SJCRH30 (cell line): ENCODE results near the gene KRTAP1-4. TPM values are rescaled to one million over a fixed set of nuclear protein-coding genes. Genes with fewer than 3 reads are reported as not detected.
A peak's percentile ranks its signal among the peaks of the same experiment; 100 is the strongest.
"Not testable (repeated sequence)": the region's sequence is repeated elsewhere in the genome, so short reads cannot be mapped to it uniquely, and the experiment has no call there.

Experiments
- DNase-seq, 2 experiments: peaks; one replicate each; pipeline ENCODE4 v3.0.0-alpha.2; 2015 to 2020
- H3K27ac ChIP-seq: fragments of 250-450 bp; sonication (Bioruptor Pico); 2 replicates; pipeline ENCODE4 v1.5.1; 2020; ENCODE audit warnings: mild to moderate bottlenecking, moderate library complexity
- H3K27me3 ChIP-seq: fragments of 250-450 bp; sonication (Bioruptor Pico); 2 replicates; pipeline ENCODE4 v1.5.1; 2020; ENCODE audit warnings: mild to moderate bottlenecking, moderate library complexity
- H3K36me3 ChIP-seq: fragments of 250-450 bp; sonication (Bioruptor Pico); 2 replicates; pipeline ENCODE4 v1.5.1; 2020; ENCODE audit warnings: mild to moderate bottlenecking, moderate library complexity
- H3K4me1 ChIP-seq: fragments of 250-450 bp; sonication (Bioruptor Pico); 2 replicates; pipeline ENCODE4 v1.5.1; 2020; ENCODE audit warnings: mild to moderate bottlenecking, moderate library complexity
- H3K4me3 ChIP-seq: fragments of 250-450 bp; sonication (Bioruptor Pico); 2 replicates; pipeline ENCODE4 v1.5.1; 2020; ENCODE audit warnings: mild to moderate bottlenecking, moderate library complexity
- H3K9me3 ChIP-seq: fragments of 250-450 bp; sonication (Bioruptor Pico); replicated peaks from 2 replicates; pipeline ENCODE4 v1.5.1; 2020; ENCODE audit warnings: mild to moderate bottlenecking, moderate library complexity
- total RNA-seq: library from RNA; depleted of rRNA; stranded (reverse); fragments of >200 nt; shearing (Covaris generic); gene quantifications from 2 replicates; pipeline ENCODE4 v1.2.3, GENCODE V29; 2014

Gene KRTAP1-4
- total RNA-seq, 1 experiment from 2014 or later = not detected

GRCh38 chr17:41002814-41003213 lies 27.2 kb downstream of the KRTAP1-4 start:
- Histone ChIP-seq H3K27me3 (no peaks in the 10 kb centered on the region), H3K27ac (no peak overlapping the region), H3K4me3 (no peak overlapping the region), H3K36me3 (no peaks in the 10 kb centered on the region), H3K4me1 (no peaks in the 10 kb centered on the region), H3K9me3 (no peaks in the 10 kb centered on the region)
- DNase-seq = no peak

- DNase-seq = no peak
- H3K27ac ChIP-seq = no peak overlapping the region
- no peaks in the 10 kb centered on the region for H3K36me3 ChIP-seq
- H3K27me3 ChIP-seq = no peaks in the 10 kb centered on the region
- H3K9me3 ChIP-seq = no peaks in the 10 kb centered on the region
- H3K4me1 ChIP-seq = no peaks in the 10 kb centered on the region
- no peak overlapping the region for H3K4me3 ChIP-seq
These were observed 28.2 kb downstream of the KRTAP1-4 start for GRCh38 chr17:41001795-41002194.

- not testable (repeated sequence) for DNase-seq, H3K36me3 ChIP-seq
These were observed 30.4 kb downstream of the KRTAP1-4 start, which contains the start of gene KRTAP3-2 for GRCh38 chr17:40999563-40999962. KRTAP3-2 (minus strand) TSS chr17:40999906; CDS start chr17:40999853, 53 bp downstream.

GRCh38 chr17:40997361-40997760 lies 32.6 kb downstream of the KRTAP1-4 start:
- Histone ChIP-seq H3K4me1 (peaks cover 6% of the 10 kb centered on the region; the same call in 1 of the 2 replicates), H3K27ac (no peak overlapping the region), H3K36me3 (no peaks in the 10 kb centered on the region), H3K27me3 (no peaks in the 10 kb centered on the region), H3K4me3 (no peak overlapping the region), H3K9me3 (no peaks in the 10 kb centered on the region)
- DNase-seq = no peak

More at GRCh38 chr17:40999563-40999962, 30.4 kb downstream of the KRTAP1-4 start, which contains the start of gene KRTAP3-2:
- H3K27me3 ChIP-seq, H3K27ac ChIP-seq, H3K4me3 ChIP-seq, H3K4me1 ChIP-seq, H3K9me3 ChIP-seq: not testable (repeated sequence)

- H3K27ac ChIP-seq = no peak overlapping the region
- no peaks in the 10 kb centered on the region for H3K27me3 ChIP-seq
- H3K36me3 ChIP-seq = no peaks in the 10 kb centered on the region
- no peak for DNase-seq
- H3K9me3 ChIP-seq = no peaks in the 10 kb centered on the region
- H3K4me3 ChIP-seq = no peak overlapping the region
- H3K4me1 ChIP-seq = peaks cover 6% of the 10 kb centered on the region; the same call in 1 of the 2 replicates
These were observed 33.2 kb downstream of the KRTAP1-4 start for GRCh38 chr17:40996829-40997228.

GRCh38 chr17:40995116-40995515 lies 34.9 kb downstream of the KRTAP1-4 start:
- H3K4me1 ChIP-seq = peaks cover 6% of the 10 kb centered on the region; the same call in 1 of the 2 replicates
- H3K27me3 ChIP-seq = no peaks in the 10 kb centered on the region
- 0 out of 2 replicates have a peak, but pooled peaks cover 2% of the 10 kb centered on the region for H3K9me3 ChIP-seq
- H3K27ac ChIP-seq = no peak overlapping the region
- H3K36me3 ChIP-seq = no peaks in the 10 kb centered on the region
- no peak for DNase-seq
- H3K4me3 ChIP-seq = no peak overlapping the region

- Histone ChIP-seq H3K4me1 (peaks cover 6% of the 10 kb centered on the region; the same call in 1 of the 2 replicates), H3K9me3 (0 out of 2 replicates have a peak, but pooled peaks cover 2% of the 10 kb centered on the region), H3K4me3 (no peak within 1 kb of the TSS), H3K27me3 (no peaks in the 10 kb centered on the region), H3K27ac (no peak within 1 kb of the TSS), H3K36me3 (no peaks in the 10 kb centered on the region)
- DNase-seq = peak; percentile 24 to 33
These were observed 36.2 kb downstream of the KRTAP1-4 start, which contains the start of gene KRTAP3-3 for GRCh38 chr17:40993839-40994238. KRTAP3-3 (minus strand) TSS chr17:40994164; CDS start chr17:40994097, 67 bp downstream.

GRCh38 chr17:40993084-40993483 lies 36.9 kb downstream of the KRTAP1-4 start:
- no peak for DNase-seq
- H3K27ac ChIP-seq = no peak overlapping the region
- H3K4me1 ChIP-seq = peaks cover 6% of the 10 kb centered on the region; the same call in 1 of the 2 replicates
- H3K27me3 ChIP-seq = no peaks in the 10 kb centered on the region
- no peak overlapping the region for H3K4me3 ChIP-seq
- H3K36me3 ChIP-seq = no peaks in the 10 kb centered on the region
- H3K9me3 ChIP-seq = 0 out of 2 replicates have a peak, but pooled peaks cover 2% of the 10 kb centered on the region

- H3K9me3 ChIP-seq = 0 out of 2 replicates have a peak, but pooled peaks cover 2% of the 10 kb centered on the region
- no peak for DNase-seq
These were observed 37.3 kb downstream of the KRTAP1-4 start for GRCh38 chr17:40992666-40993065.

GRCh38 chr17:40986920-40987319 lies 43.1 kb downstream of the KRTAP1-4 start:
- no peaks in the 10 kb centered on the region for H3K36me3 ChIP-seq
- H3K4me3 ChIP-seq = no peak overlapping the region
- H3K9me3 ChIP-seq = 0 out of 2 replicates have a peak, but pooled peaks cover 2% of the 10 kb centered on the region
- H3K4me1 ChIP-seq = no peaks in the 10 kb centered on the region
- H3K27me3 ChIP-seq = no peaks in the 10 kb centered on the region
- H3K27ac ChIP-seq = no peak overlapping the region
- DNase-seq = no peak

More at GRCh38 chr17:40992666-40993065, 37.3 kb downstream of the KRTAP1-4 start:
- Histone ChIP-seq H3K36me3 (no peaks in the 10 kb centered on the region), H3K4me3 (no peak overlapping the region), H3K4me1 (peaks cover 6% of the 10 kb centered on the region; the same call in 1 of the 2 replicates), H3K27me3 (no peaks in the 10 kb centered on the region), H3K27ac (no peak overlapping the region)

- Histone ChIP-seq H3K27me3 (no peaks in the 10 kb centered on the region), H3K36me3 (no peaks in the 10 kb centered on the region), H3K4me1 (peaks cover 8% of the 10 kb centered on the region), H3K9me3 (no peaks in the 10 kb centered on the region), H3K27ac (no peak within 1 kb of the TSS), H3K4me3 (no peak within 1 kb of the TSS)
- no peak for DNase-seq
These were observed 45.8 kb downstream of the KRTAP1-4 start, which contains the start of gene KRT40 for GRCh38 chr17:40984226-40984625. KRT40 (minus strand) TSS chr17:40984326; CDS start chr17:40984273, 53 bp downstream.

- Histone ChIP-seq H3K9me3 (no peaks in the 10 kb centered on the region), H3K27me3 (no peaks in the 10 kb centered on the region), H3K36me3 (no peaks in the 10 kb centered on the region), H3K4me3 (no peak overlapping the region; the same call in 1 of the 2 replicates), H3K4me1 (peaks cover 8% of the 10 kb centered on the region), H3K27ac (peak overlapping the region; percentile 29)
- DNase-seq = no peak
These were observed 48.9 kb downstream of the KRTAP1-4 start for GRCh38 chr17:40981115-40981514.

- Histone ChIP-seq H3K27me3 (no peaks in the 10 kb centered on the region), H3K27ac (peak overlapping the region; percentile 29), H3K4me3 (no peak overlapping the region; the same call in 1 of the 2 replicates), H3K4me1 (peaks cover 8% of the 10 kb centered on the region), H3K9me3 (no peaks in the 10 kb centered on the region), H3K36me3 (no peaks in the 10 kb centered on the region)
- peak; percentile 62 to 74 for DNase-seq
These were observed 49.4 kb downstream of the KRTAP1-4 start for GRCh38 chr17:40980596-40980995.

- H3K4me3 ChIP-seq = no peak overlapping the region
- H3K9me3 ChIP-seq = no peaks in the 10 kb centered on the region
- no peaks in the 10 kb centered on the region for H3K27me3 ChIP-seq
- no peak overlapping the region for H3K27ac ChIP-seq
- no peaks in the 10 kb centered on the region for H3K36me3 ChIP-seq
- no peak for DNase-seq
- H3K4me1 ChIP-seq = peaks cover 8% of the 10 kb centered on the region
These were observed 49.9 kb downstream of the KRTAP1-4 start for GRCh38 chr17:40980117-40980516.
